PC-9 (cell line): Measurements from ENCODE around the gene ATP6V1E1.

Experiments
- CTCF ChIP-seq: fragments of 200-600 bp; sonication (generic); conservative IDR thresholded peaks from 2 replicates; pipeline ENCODE4 v1.6.1; 2017; ENCODE audit warnings: mixed run types, antibody characterized with exemption, mild to moderate bottlenecking, moderate library complexity
- EZH2 ChIP-seq: fragments of 200-600 bp; sonication (generic); IDR thresholded peaks from 2 replicates; pipeline ENCODE4 v1.8.0; 2017; ENCODE audit warnings: antibody characterized with exemption, low read depth

GRCh38 chr22:17579535-17579981, 49.0 kb downstream of the ATP6V1E1 start:
- TF ChIP-seq CTCF: no peak
- no peak for TF ChIP-seq EZH2
